ENCODE results near the gene SORCS2.

Gene SORCS2

GRCh38 chr4:7650606-7651385 lies 458.5 kb downstream of the SORCS2 start:
- DNase-seq (ENCODE audit: low read depth): peak; percentile 39
- TF ChIP-seq CTCF (conservative IDR thresholded peaks at IDR 0.05; ENCODE audit: low read depth, low read length): peak; percentile 33
- H3K4me3 ChIP-seq (ENCODE audit: low read depth, low read length): no peak overlapping the region

GRCh38 chr4:7651461-7651921 lies 459.2 kb downstream of the SORCS2 start:
- DNase-seq (ENCODE audit: low read depth): peak; percentile 68
- no peak overlapping the region for H3K4me3 ChIP-seq (ENCODE audit: low read depth, low read length)
- no peak for TF ChIP-seq CTCF (conservative IDR thresholded peaks at IDR 0.05; ENCODE audit: low read depth, low read length)

GRCh38 chr4:7652006-7652405 lies 459.7 kb downstream of the SORCS2 start:
- no peak overlapping the region for H3K4me3 ChIP-seq (ENCODE audit: low read depth, low read length)
- DNase-seq (ENCODE audit: low read depth): no peak
- no peak for TF ChIP-seq CTCF (conservative IDR thresholded peaks at IDR 0.05; ENCODE audit: low read depth, low read length)

DNA sequence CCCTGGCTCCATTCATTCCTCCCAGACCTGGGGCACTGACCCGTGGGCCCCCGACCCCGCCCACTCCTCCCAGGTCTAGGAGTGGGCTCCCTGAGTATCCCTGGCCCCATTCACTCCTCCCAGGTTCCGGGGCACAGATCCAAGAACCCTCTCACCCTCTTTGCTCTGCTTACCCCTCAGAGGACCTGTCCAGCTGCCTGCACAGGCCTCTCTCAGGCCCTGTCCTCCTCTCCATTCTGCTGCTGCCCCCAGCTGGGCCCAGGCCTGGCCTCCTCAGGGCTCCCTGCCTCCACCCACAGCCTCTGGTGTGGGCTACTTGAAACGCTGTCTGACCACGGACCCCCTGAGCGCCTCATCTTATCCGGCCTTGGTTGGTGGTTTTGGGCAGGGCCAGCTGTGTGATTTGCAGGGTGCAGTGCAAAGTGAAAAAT lies 460.1 kb downstream of the SORCS2 start:
- DNase-seq (ENCODE audit: low read depth): peak; percentile 51
- TF ChIP-seq CTCF (conservative IDR thresholded peaks at IDR 0.05; ENCODE audit: low read depth, low read length): no peak
- H3K4me3 ChIP-seq (ENCODE audit: low read depth, low read length): no peak overlapping the region

- no peak for DNase-seq (ENCODE audit: low read depth)
- H3K4me3 ChIP-seq (ENCODE audit: low read depth, low read length): no peak overlapping the region
- no peak for TF ChIP-seq CTCF (conservative IDR thresholded peaks at IDR 0.05; ENCODE audit: low read depth, low read length)
These were observed 460.6 kb downstream of the SORCS2 start for GRCh38 chr4:7652906-7653305.

DNA sequence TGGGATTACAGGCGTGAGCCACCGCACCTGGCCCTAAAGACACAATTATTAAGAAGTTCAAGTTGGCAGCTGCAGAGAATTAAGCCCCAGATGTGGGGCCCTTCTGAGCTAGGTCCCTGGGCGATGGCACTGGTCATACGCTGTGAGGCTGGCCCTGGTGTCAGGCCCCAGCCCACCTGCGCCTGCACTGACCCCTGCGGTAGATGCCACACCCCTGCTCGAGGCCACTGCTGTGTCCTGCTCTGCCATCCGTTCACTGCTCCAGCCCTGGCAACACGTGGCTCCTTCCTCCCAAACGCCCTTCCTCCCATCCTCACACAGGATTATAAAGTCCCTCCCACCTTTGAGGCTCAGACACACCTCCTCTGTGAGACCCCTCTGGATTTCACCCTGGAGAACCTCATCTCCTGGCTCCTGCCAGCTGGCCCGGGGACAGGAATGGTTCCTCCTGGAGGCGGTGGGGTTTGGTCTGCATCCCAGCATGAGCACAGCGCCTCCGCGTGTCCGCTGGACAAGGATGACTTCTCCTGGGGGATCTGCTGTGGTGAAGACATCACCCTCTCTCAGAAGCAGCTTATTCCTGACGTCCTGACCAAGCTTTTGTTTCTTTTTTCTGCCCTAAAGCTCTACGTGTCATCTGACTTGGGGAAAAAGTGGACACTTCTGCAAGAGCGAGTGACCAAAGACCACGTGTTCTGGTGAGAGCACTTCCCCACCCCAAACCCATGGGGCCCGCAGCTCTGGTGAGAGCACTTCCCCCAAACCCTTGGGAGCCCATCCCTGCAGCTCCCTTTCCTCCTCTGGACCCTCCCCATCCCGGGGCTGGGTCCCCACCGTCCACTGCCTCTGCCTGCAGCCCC lies 461.4 kb downstream of the SORCS2 start:
- TF ChIP-seq CTCF (conservative IDR thresholded peaks at IDR 0.05; ENCODE audit: low read depth, low read length): peak; percentile 46
- no peak overlapping the region for H3K4me3 ChIP-seq (ENCODE audit: low read depth, low read length)
- peak; percentile 43 for DNase-seq (ENCODE audit: low read depth)

Data from choroid plexus epithelial cell (primary cell).